Panc1 (cell line): ENCODE results near the gene KCTD6.

ENCODE experiments used
- CTCF ChIP-seq: fragments of 450-650 bp; IDR thresholded peaks from 2 replicates; pipeline ENCODE4 v1.5.1; 2017; ENCODE audit warnings: mild to moderate bottlenecking
- POLR2AphosphoS5 ChIP-seq: IDR thresholded peaks from 2 replicates; pipeline ENCODE4 v1.6.1; 2012; ENCODE audit warnings: mild to moderate bottlenecking, low read depth, low read length, moderate library complexity
- SIN3A ChIP-seq: IDR thresholded peaks from 2 replicates; pipeline ENCODE4 v1.6.1; 2012; ENCODE audit warnings: low read depth, mild to moderate bottlenecking, low read length, moderate library complexity, borderline replicate concordance; ENCODE audit not compliant: insufficient read depth
- TCF7L2 ChIP-seq: IDR thresholded peaks from 2 replicates; pipeline ENCODE4 v1.6.1; 2011; ENCODE audit warnings: mild to moderate bottlenecking, low read depth, low read length, inconsistent platforms

GRCh38 chr3:58521917-58522631 lies 30.2 kb downstream of the KCTD6 start:
- TF ChIP-seq CTCF (no peak), TCF7L2 (no peak), SIN3A (no peak), POLR2AphosphoS5 (no peak)
